GM18507 (cell line): Measurements from ENCODE around the gene RBBP5.

ENCODE experiments used
- DNase-seq: peaks from one replicate; pipeline ENCODE4 v3.0.0; 2011; ENCODE audit warnings: low read depth; ENCODE audit not compliant: insufficient read length; ENCODE audit errors: extremely low spot score
- FAIRE-seq: peaks from 2 replicates; lab custom pipeline; 2011; peaks lifted over from hg19 to GRCh38; lab: Jason Lieb, UNC

Gene RBBP5

DNA sequence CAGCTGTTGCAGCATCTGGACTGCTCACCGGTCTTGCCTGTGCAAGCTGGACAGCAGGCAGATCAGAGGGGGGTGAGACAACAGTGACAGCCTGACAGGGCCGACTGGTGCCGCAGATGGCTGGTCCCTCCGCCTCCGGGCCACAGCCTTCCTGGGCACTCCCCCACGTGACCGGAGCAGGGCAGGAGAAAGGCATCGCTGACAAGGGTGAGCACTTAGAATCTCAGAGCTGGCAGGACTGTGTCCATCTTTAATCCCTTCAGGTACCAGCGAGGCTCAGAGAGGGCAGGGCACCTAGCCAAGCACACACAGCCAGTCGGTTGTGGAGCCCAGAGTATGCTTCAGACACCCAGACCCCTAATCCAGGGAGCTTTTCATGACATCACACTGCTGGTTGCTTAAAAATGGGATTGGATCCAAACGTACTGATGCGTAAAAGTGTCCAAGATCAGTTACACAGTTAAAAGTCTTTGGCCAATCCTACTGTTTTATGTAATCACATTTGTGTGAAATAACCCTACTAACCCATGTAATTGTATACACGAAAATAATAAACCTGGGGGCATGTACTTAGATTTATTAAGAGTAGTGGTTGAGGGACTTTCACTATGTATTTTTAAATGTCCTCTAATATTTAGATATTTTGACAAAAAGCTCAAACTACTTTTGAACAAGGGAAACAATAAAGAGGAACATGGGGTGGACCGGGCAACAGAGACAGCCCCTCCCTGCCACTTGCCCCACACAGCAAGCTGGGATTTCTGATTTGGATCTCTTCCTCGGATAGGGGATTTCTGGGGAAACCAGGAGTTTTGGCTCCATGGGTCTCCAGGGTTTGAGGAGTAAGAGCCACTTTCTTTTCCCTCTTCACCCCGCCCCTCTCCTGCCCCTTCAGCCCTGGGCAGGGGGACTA, 79.5 kb downstream of the RBBP5 start:
- FAIRE-seq (no peak), DNase-seq (no peak)

DNA sequence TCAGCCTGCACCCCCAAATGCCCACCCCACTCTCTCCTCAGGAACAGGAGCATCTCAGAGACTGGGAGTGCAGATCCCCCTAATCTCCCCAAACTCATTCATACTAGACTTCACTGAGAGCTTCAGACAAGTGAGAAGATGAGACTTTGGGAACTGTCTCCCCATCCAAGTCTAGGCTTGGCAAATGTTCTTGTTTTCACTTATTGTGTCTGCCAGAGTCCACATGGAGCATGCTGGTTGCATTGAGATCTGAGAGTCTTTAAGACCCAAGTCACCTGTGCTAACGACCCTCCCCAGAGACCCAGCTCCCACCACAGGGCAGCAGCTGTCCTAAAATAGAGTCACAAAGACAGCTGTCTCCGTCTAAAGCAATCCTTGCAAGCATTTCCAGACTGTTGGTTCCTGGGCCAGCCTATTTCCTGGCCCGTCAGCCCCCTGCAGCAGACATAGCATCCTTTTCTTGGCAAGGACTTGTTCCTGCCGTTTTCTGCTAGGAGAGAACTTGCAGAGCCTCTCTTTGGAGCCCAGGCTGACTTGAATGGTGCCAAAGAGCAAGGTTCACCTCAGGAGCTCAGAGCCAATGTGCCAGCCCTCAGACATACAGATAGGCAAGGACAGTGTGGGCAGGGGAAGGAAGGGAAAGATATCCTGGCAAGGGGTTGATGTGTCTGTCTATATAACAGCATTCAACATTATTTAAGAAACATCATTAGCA, 80.6 kb downstream of the RBBP5 start:
- DNase-seq (no peak), FAIRE-seq (no peak)

DNA sequence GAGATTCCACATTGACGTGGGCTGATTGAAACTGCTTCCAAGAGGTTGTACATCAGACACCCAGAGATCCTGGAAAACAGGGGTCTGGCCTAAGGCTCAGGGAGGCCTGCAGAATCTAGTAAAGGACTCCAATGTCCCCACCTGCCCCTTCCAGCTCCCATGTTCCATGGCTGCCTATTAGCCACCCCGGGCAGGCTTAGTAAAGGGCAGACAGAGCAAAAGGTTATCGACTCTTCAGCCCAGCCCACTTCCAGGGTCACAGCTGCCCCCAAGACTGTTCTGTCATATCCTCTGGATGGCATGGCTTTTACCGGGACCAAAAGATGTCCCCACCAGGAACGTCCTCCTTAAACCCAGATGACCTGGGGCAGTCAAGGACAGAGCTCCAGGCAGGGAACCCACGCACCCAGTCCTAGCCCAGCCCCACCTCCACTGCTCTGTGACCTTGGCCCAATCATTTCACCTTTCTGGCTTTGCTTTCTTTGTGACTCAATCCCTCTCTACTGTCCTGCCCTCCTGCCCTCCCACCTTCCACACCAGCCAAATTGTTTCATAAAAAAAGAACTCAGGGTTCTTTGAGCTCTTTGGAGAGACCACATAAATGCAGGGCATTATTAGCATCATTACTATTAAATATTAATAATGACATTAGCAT, 83.5 kb downstream of the RBBP5 start:
- no peak for DNase-seq
- FAIRE-seq: no peak

DNA sequence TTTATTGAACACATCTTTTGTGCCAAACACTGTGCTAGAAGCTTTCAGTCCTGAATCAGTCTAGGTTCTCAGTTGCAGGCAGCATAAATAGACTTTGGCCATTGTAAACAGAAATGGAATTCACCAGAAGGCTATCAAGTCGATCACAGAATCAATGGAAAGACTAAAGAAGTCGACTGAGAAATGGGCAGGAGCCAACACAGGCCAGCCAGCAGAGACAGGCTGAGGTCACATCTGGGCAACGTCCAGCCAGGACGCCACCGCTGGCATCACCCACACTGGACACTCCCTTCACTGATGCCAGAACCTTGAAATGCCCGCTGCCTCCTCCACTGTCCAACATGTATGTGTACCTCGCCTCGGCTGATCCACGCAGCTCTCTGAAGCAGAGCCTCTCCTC, 84.2 kb downstream of the RBBP5 start:
- DNase-seq: no peak
- no peak for FAIRE-seq
